Hepatic stellate cell (primary cell): Measurements from ENCODE around the gene BATF.

Experiments used
- DNase-seq: peaks from one replicate; pipeline ENCODE4 v3.0.0; 2011; ENCODE audit warnings: low spot score

BATF gene

DNA sequence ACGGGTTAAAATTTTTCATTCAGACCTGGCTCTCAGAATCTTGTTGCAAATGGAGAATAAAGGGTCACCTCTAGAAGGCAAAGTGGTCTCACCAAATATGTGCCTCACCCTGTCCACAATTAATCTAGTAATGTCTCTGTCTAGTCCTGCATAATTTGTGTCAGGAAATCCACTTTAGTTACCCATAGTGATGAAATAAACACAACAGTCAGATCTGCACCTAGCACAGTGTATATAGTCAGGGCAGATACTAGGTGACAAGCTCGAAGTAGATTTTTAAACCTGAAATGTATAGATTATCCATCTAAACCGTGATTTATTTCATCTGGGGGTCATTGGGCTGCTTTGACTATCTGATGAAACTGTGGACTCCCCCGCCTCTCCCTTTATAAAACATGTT lies 40.2 kb downstream of the BATF start:
- DNase-seq = no peak

DNA sequence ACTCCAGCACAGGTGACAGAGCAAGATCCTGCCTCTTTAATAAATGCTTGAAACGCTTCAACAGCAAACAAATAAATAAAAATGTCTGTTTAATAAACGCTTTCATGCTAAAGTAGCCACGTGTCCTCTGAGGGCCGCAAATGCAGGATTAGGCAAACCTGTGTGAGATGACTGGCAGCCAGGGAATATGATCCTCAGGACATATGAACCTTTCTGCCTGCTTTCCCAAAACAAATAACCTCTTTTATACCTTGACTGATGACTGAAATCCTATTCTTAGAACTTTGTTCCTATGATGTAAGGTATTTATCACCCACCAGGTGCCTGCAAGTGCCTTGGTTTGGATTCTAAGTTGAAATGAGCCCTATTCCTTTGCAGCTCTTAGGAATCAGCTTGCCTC lies 41.7 kb downstream of the BATF start:
- no peak for DNase-seq

DNA sequence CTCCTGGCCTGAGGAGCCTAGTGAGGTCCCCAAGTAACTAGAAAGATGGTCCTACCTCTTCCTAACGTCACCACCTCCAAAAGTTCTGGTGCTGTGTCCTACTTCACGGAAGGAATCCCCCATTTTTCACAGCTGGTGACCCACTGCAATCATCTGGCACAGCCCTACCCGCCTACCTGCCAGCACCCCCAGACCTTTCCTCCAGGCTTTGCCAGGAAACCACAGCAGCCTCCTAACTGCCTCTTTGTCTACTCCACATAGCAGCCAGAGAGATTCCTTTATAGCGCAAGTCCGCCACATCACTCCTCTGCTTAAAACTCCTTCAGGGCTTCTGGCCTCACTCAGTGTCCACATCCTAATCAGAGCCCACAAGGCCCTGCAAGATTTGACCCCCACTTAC lies 42.8 kb downstream of the BATF start:
- DNase-seq = no peak

GRCh38 chr14:75566321-75566720 lies 44.1 kb downstream of the BATF start:
- no peak for DNase-seq

DNA sequence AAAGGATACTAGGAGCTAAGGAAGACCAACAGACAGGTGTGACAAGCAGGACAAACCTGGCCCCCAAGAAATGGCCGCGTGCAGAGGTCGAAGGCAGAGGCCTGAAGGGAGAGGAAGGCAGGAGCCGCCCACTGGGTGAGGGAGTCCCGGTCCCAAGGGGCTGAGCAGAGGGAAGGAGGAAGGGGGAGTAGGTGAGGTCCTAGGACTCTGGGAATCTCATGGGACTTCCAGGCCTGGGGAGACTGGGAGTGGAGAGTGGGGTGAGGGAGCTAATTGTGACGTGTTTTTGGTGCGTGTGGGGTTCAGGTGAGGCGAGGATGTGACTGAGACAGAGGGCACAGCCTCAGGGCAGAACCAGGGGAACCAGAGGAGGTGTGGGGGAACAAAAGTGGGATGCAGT lies 44.5 kb downstream of the BATF start:
- no peak for DNase-seq

- DNase-seq = no peak
These were observed 45.9 kb downstream of the BATF start for GRCh38 chr14:75568140-75568539.

DNA sequence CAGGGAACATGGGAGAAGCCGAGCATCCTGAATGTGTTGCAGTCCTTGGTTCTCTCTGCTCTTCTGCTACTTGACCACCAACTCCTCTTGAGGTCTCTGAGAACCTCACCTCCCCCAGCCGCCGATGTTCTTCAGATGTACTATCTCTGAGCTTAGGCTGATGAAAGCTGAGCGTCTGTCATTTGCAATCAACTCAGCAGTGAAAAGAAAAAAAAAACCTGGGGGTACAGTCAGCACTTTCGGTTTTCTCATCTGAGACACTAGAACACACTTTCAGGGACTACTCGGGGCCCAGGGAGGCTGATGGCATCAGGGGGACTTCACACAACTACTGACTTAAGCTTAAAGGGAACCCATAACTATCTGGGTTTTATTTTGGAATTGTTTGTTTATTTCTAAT lies 46.5 kb downstream of the BATF start:
- DNase-seq = no peak

GRCh38 chr14:75570797-75571196 lies 48.5 kb downstream of the BATF start:
- no peak for DNase-seq

DNA sequence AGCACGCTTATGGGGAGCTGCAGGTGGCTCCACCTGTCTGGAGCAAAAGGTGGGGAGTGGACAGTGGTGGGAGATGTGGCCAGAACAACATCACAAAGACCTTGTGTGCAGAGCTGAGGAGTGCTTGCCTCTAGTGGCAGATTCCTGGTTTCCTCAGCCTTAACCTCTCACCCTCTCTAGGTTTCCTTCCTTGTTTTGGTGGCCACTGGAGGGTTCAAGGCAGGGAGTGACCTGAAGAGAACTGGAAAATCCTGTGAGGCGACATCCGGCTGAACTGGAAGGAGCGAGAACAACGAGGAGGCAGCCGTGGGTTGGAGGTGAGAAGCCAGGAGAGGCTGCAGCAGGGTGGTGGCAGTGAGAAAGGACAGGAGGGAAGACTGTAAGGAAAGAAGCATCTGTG lies 49.8 kb downstream of the BATF start:
- no peak for DNase-seq

GRCh38 chr14:75577090-75577489 lies 54.8 kb downstream of the BATF start:
- no peak for DNase-seq

GRCh38 chr14:75577729-75578101 lies 55.4 kb downstream of the BATF start:
- peak; percentile 83 for DNase-seq

GRCh38 chr14:75578102-75578785 lies 56.0 kb downstream of the BATF start, which contains the start of gene FLVCR2:
TSS of gene FLVCR2 (plus strand) at chr14:75578620. CDS start at chr14:75578973, 353 bp downstream.
- peak; percentile 78 for DNase-seq

- peak; percentile 53 for DNase-seq
These were observed 56.6 kb downstream of the BATF start for GRCh38 chr14:75578786-75579337.

- DNase-seq = no peak
These were observed 57.1 kb downstream of the BATF start for GRCh38 chr14:75579338-75579864.

- no peak for DNase-seq
These were observed 57.6 kb downstream of the BATF start for GRCh38 chr14:75579882-75580281.

- no peak for DNase-seq
These were observed 65.1 kb downstream of the BATF start for GRCh38 chr14:75587388-75587787.

- no peak for DNase-seq
These were observed 67.7 kb downstream of the BATF start for GRCh38 chr14:75589931-75590330.

GRCh38 chr14:75591331-75591946 lies 69.2 kb downstream of the BATF start:
- no peak for DNase-seq

- no peak for DNase-seq
These were observed 69.8 kb downstream of the BATF start for GRCh38 chr14:75591987-75592575.

DNA sequence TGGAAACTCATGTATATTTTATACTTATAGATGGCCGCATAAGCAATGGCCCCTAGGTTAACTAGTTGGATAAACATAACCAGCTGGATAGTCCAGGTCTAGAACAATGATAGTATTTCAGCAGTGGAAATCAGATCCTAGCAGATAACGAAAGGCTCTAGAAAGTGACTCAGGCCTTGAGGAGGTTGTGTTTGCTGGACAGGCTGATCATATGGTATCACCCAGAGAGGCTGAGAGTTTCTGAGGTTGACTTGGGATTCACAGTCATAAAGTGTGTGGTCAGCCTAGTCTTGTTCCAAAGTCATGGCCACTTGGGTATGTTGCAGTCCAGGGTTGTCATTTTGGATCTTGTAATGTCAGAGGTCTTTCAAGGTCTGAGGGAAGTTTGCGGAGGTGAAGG lies 73.0 kb downstream of the BATF start:
- no peak for DNase-seq
